PC-9 (cell line): ENCODE data around the gene MARK2. TPM values are rescaled to one million over a fixed set of nuclear protein-coding genes. Genes with fewer than 3 reads are reported as not detected.

ENCODE experiments used
- Bru-seq: library from RNA; stranded (reverse); fragments of 400-500 nt; gene quantifications from one replicate; lab custom pipeline; 2021; lab: Mats Ljungman, UMichigan
- BruChase-seq, 2 experiments: library from RNA; stranded (reverse); fragments of 400-500 nt; gene quantifications; one replicate each; lab custom pipeline; 2021; lab: Mats Ljungman, UMichigan
- BruUV-seq: library from RNA; stranded (reverse); fragments of 400-500 nt; replicated peaks from 2 replicates; lab custom pipeline; 2021; lab: Mats Ljungman, UMichigan
- CTCF ChIA-PET: fragments of 300-600 bp; sonication (Branson Sonifier 250); formaldehyde crosslinking; loops from one replicate; lab custom pipeline; 2022; ENCODE audit warnings: antibody characterized with exemption; lab: Charles Lee
- POLR2A ChIA-PET: fragments of 300-600 bp; sonication (Branson Sonifier 250); formaldehyde crosslinking; loops from one replicate; lab custom pipeline; 2022; ENCODE audit warnings: antibody characterized with exemption; ENCODE audit not compliant: unreplicated experiment; lab: Charles Lee
- DNase-seq, 2 experiments: peaks; one replicate each; pipeline versions ENCODE4 v3.0.0 to v3.0.0-alpha.2; 2015 to 2022; ENCODE audit warnings: mixed read lengths in 1 of 2
- H2AFZ ChIP-seq: fragments of 200-600 bp; sonication (generic); 2 replicates; pipeline ENCODE4 v1.8.1; 2017; ENCODE audit warnings: antibody characterized with exemption
- H3F3A ChIP-seq: fragments of 200-600 bp; sonication (generic); 2 replicates; pipeline ENCODE4 v1.8.1; 2017; ENCODE audit warnings: antibody characterized with exemption, mild to moderate bottlenecking, low read depth; ENCODE audit not compliant: insufficient read depth
- H3K27ac ChIP-seq: fragments of 200-600 bp; sonication (generic); 2 replicates; pipeline ENCODE4 v1.6.1; 2016; ENCODE audit warnings: mixed run types
- H3K27me3 ChIP-seq: fragments of 200-600 bp; sonication (generic); 2 replicates; pipeline ENCODE4 v1.6.1; 2016; ENCODE audit warnings: low read depth, mixed run types; ENCODE audit not compliant: insufficient read depth
- H3K36me3 ChIP-seq: fragments of 200-600 bp; sonication (generic); 2 replicates; pipeline ENCODE4 v1.6.1; 2016; ENCODE audit warnings: low read depth, mixed run types
- H3K4me1 ChIP-seq: fragments of 200-600 bp; sonication (generic); replicated peaks from 2 replicates; pipeline ENCODE4 v1.6.1; 2016; ENCODE audit warnings: mixed run types; ENCODE audit not compliant: insufficient read depth
- H3K4me2 ChIP-seq: fragments of 200-600 bp; sonication (generic); 2 replicates; pipeline ENCODE4 v1.6.1; 2017; ENCODE audit warnings: mixed run types
- H3K4me3 ChIP-seq: fragments of 200-600 bp; sonication (generic); 2 replicates; pipeline ENCODE4 v1.6.1; 2016; ENCODE audit warnings: mixed run types
- H3K79me2 ChIP-seq: fragments of 200-600 bp; sonication (generic); 2 replicates; pipeline ENCODE4 v1.6.1; 2017; ENCODE audit warnings: low read depth, mixed run types
- H3K9me2 ChIP-seq: fragments of 200-600 bp; sonication (generic); 2 replicates; pipeline ENCODE4 v1.8.1; 2017; ENCODE audit warnings: mild to moderate bottlenecking; ENCODE audit not compliant: insufficient read depth
- H3K9me3 ChIP-seq: fragments of 200-600 bp; sonication (generic); 2 replicates; pipeline ENCODE4 v1.8.1; 2016; ENCODE audit warnings: low read depth; ENCODE audit not compliant: insufficient read depth
- H4K20me1 ChIP-seq: fragments of 200-600 bp; sonication (generic); 2 replicates; pipeline ENCODE4 v1.8.1; 2017; ENCODE audit not compliant: insufficient read depth
- CTCF ChIP-seq: fragments of 200-600 bp; sonication (generic); conservative IDR thresholded peaks from 2 replicates; pipeline ENCODE4 v1.6.1; 2017; ENCODE audit warnings: mixed run types, antibody characterized with exemption, mild to moderate bottlenecking, moderate library complexity
- EZH2 ChIP-seq: fragments of 200-600 bp; sonication (generic); IDR thresholded peaks from 2 replicates; pipeline ENCODE4 v1.8.0; 2017; ENCODE audit warnings: antibody characterized with exemption, low read depth
- intact Hi-C: fragments of 100-400 bp; cut with micrococcal nuclease; formaldehyde crosslinking; loops from one replicate; pipeline ENCODE4 v1.10.0; 2022; ENCODE audit not compliant: unreplicated experiment
- long read RNA-seq: library from polyadenylated mRNA; stranded (forward); transcript quantifications from one replicate; pipeline ENCODE4 v2.0.0, GENCODE V29; 2022
- total RNA-seq: library from RNA; stranded (reverse); gene quantifications from 2 replicates; pipeline ENCODE4 v1.2.3, GENCODE V29; 2021

Gene MARK2
- total RNA-seq: 53.8 and 65.0 TPM in 2 replicates
- percentile 84 among the genes with signal in this experiment for Bru-seq, nascent RNA
- BruChase-seq, experiment 1, labeled RNA remaining after a 2-hour chase: percentile 79 among the genes with signal in this experiment
- BruChase-seq, experiment 2, labeled RNA remaining after a 6-hour chase: percentile 78 among the genes with signal in this experiment
- long read RNA-seq, transcript MARK2-207 (18 exons, 2,885 nt): major isoform, 11 of 73 reads
- long read RNA-seq, partial matches to known transcripts: 9 of 73 reads
- long read RNA-seq, other reads (novel, unspliced or antisense): 49 of 73 reads

- BruUV-seq: TSS peak; percentile 16
- H3F3A ChIP-seq: peaks cover 37% of the 10 kb centered on the region
- peaks cover 53% of the 10 kb centered on the region for H3K4me1 ChIP-seq
- peak within 1 kb of the TSS; percentile 63 for H2AFZ ChIP-seq
- DNase-seq: peak; percentile 96 to 99
- TF ChIP-seq EZH2 (no peak), CTCF (no peak)
- peak within 1 kb of the TSS; percentile 39 for H3K27ac ChIP-seq
- H3K4me3 ChIP-seq: peak within 1 kb of the TSS; percentile 90
- H3K9me2 ChIP-seq: no peaks in the 10 kb centered on the region
- H4K20me1 ChIP-seq: peaks cover 43% of the 10 kb centered on the region
- H3K9me3 ChIP-seq: no peaks in the 10 kb centered on the region
- intact Hi-C loops: loop anchor here (1.0 to 10.0 kb wide), 2 partner anchors 309 to 466 kb away; partner anchors contain the start of genes CATSPERZ and ESRRA
- peaks cover 10% of the 10 kb centered on the region; the same call in 1 of the 2 replicates for H3K36me3 ChIP-seq
- peaks cover 47% of the 10 kb centered on the region for H3K79me2 ChIP-seq
- ChIA-PET CTCF (interaction anchor here (0.6 to 4.4 kb wide), 6 partner anchors 24 to 123 kb away, joined by 5 to 35 read pairs (median 8); no protein-coding TSS in a partner anchor), POLR2A (interaction anchor here (0.5 to 0.8 kb wide), 8 partner anchors 14 to 996 kb away, joined by 3 to 10 read pairs (median 4); partner anchors contain the start of gene NAA40)
- H3K4me2 ChIP-seq: peak within 1 kb of the TSS; percentile 99
- no peaks in the 10 kb centered on the region for H3K27me3 ChIP-seq
Observed at GRCh38 chr11:63838678-63839507, at the start of gene MARK2. Gene MARK2 (plus strand): TSS chr11:63839110. CDS start chr11:63839507, 397 bp downstream.

- Histone ChIP-seq H3K9me2 (no peaks in the 10 kb centered on the region), H3K4me3 (no peak overlapping the region), H3F3A (peaks cover 4% of the 10 kb centered on the region; the same call in 1 of the 2 replicates), H3K4me2 (no peak overlapping the region), H4K20me1 (no peaks in the 10 kb centered on the region), H3K27ac (no peak overlapping the region), H2AFZ (no peak overlapping the region), H3K79me2 (no peaks in the 10 kb centered on the region), H3K36me3 (no peaks in the 10 kb centered on the region), H3K27me3 (no peaks in the 10 kb centered on the region), H3K9me3 (peaks cover 20% of the 10 kb centered on the region; the same call in 1 of the 2 replicates), H3K4me1 (no peaks in the 10 kb centered on the region)
- no TSS peak for BruUV-seq
- CTCF ChIA-PET: no interaction called here
- POLR2A ChIA-PET: interaction anchor here (0.7 kb wide), 1 partner anchor 137 kb away, joined by 3 read pairs; no protein-coding TSS in a partner anchor
- intact Hi-C loops: no loop called here
- no peak for DNase-seq
- no peak for TF ChIP-seq CTCF
- no peak for TF ChIP-seq EZH2
Observed at GRCh38 chr11:63791495-63792167, 47.3 kb upstream of the MARK2 start.

GRCh38 chr11:63793161-63793560, 45.7 kb upstream of the MARK2 start:
- Histone ChIP-seq H3K9me2 (no peaks in the 10 kb centered on the region), H4K20me1 (no peaks in the 10 kb centered on the region), H3K79me2 (no peaks in the 10 kb centered on the region), H3K4me3 (no peak overlapping the region), H3K9me3 (peaks cover 20% of the 10 kb centered on the region; the same call in 1 of the 2 replicates), H3K27me3 (no peaks in the 10 kb centered on the region), H2AFZ (no peak overlapping the region), H3K36me3 (no peaks in the 10 kb centered on the region), H3K4me1 (no peaks in the 10 kb centered on the region), H3K4me2 (no peak overlapping the region), H3F3A (peaks cover 4% of the 10 kb centered on the region; the same call in 1 of the 2 replicates), H3K27ac (no peak overlapping the region)
- ChIA-PET CTCF (no interaction called here), POLR2A (no interaction called here)
- no peak for DNase-seq
- intact Hi-C loops: no loop called here
- no TSS peak for BruUV-seq
- TF ChIP-seq CTCF (no peak), EZH2 (no peak)
